Peyer's patch (tissue), 4 donors: ENCODE measurements around the gene TBCD.

ENCODE experiments used
- CTCF ChIP-seq, 6 experiments: fragments of 450-650 bp in 4 of 6; fragments of 200-600 bp in 2 of 6; sonication (generic) in 1 of 6; IDR thresholded peaks; one replicate each; pipeline ENCODE4 v1.5.1; 2017 to 2019; ENCODE audit warnings: antibody characterized with exemption in 6 of 6, mild to moderate bottlenecking in 3 of 6, moderate library complexity in 1 of 6
- POLR2A ChIP-seq, 2 donors: fragments of 450-650 bp; IDR thresholded peaks; one replicate each; pipeline ENCODE4 v1.5.1; 2017; ENCODE audit warnings: antibody characterized with exemption in 2 of 2, mild to moderate bottlenecking in 2 of 2, moderate library complexity in 2 of 2

- TF ChIP-seq CTCF (IDR thresholded peaks at IDR 0.05) (no peak), POLR2A (IDR thresholded peaks at IDR 0.05) (no peak)
Measured at GRCh38 chr17:82949361-82949760, 197.5 kb downstream of the TBCD start.
